GM12878 (cell line): Measurements from ENCODE around the gene ZWINT. TPM values are rescaled to one million over a fixed set of nuclear protein-coding genes. Genes with fewer than 3 reads are reported as not detected.

Experiments
- BCL11A ChIP-seq: IDR thresholded peaks from 2 replicates; pipeline ENCODE4 v1.6.1; 2011; ENCODE audit warnings: low read depth, low read length
- CBFB ChIP-seq: IDR thresholded peaks from 2 replicates; pipeline ENCODE4 v1.6.1; 2016; ENCODE audit warnings: antibody characterized with exemption, low read depth
- CREM ChIP-seq: IDR thresholded peaks from 2 replicates; pipeline ENCODE4 v1.6.1; 2014; ENCODE audit warnings: antibody characterized with exemption, low read depth
- CUX1 ChIP-seq: IDR thresholded peaks from 2 replicates; pipeline ENCODE4 v1.6.1; 2012; ENCODE audit warnings: improper control_type of control experiment, low read depth, low read length; ENCODE audit not compliant: insufficient replicate concordance
- DPF2 ChIP-seq: fragments of 450-650 bp; IDR thresholded peaks from 2 replicates; pipeline ENCODE4 v1.6.1; 2017; ENCODE audit warnings: mild to moderate bottlenecking
- EP300 ChIP-seq, 2 experiments: fragments of 150-350 bp in 1 of 2; IDR thresholded peaks; 2 replicates each; pipeline ENCODE4 v1.6.1; 2011 to 2012; ENCODE audit warnings: low read depth in 2 of 2, low read length in 2 of 2, borderline replicate concordance in 1 of 2, improper control_type of control experiment in 1 of 2, inconsistent platforms in 1 of 2; ENCODE audit not compliant: control insufficient read depth in 1 of 2
- ETV6 ChIP-seq, 2 experiments: fragments of 450-650 bp in 1 of 2; IDR thresholded peaks in 1 of 2; conservative IDR thresholded peaks in 1 of 2; 2 replicates each; pipeline ENCODE4 v1.6.1; 2014; ENCODE audit warnings: antibody characterized with exemption in 1 of 2, borderline replicate concordance in 1 of 2, low read depth in 1 of 2, mild to moderate bottlenecking in 1 of 2, moderate library complexity in 1 of 2
- GABPA ChIP-seq: IDR thresholded peaks from 2 replicates; pipeline ENCODE4 v1.6.1; 2014; ENCODE audit warnings: antibody characterized with exemption, low read depth, mild to moderate bottlenecking, inconsistent platforms
- GATAD2B ChIP-seq: fragments of 450-650 bp; conservative IDR thresholded peaks from 2 replicates; pipeline ENCODE4 v1.6.1; 2017; ENCODE audit warnings: low read depth, mild to moderate bottlenecking, moderate library complexity
- IKZF1 ChIP-seq: fragments of 450-650 bp; conservative IDR thresholded peaks from 2 replicates; pipeline ENCODE4 v1.6.1; 2017; ENCODE audit warnings: antibody characterized with exemption, mild to moderate bottlenecking
- IRF4 ChIP-seq: IDR thresholded peaks from 2 replicates; pipeline ENCODE4 v1.6.1; 2011; ENCODE audit warnings: low read depth, low read length
- MTA3 ChIP-seq: IDR thresholded peaks from 2 replicates; pipeline ENCODE4 v1.6.1; 2012; ENCODE audit warnings: low read length, inconsistent platforms, borderline replicate concordance
- PML ChIP-seq: IDR thresholded peaks from 2 replicates; pipeline ENCODE4 v1.6.1; 2012; ENCODE audit warnings: low read length, inconsistent platforms
- POU2F2 ChIP-seq: IDR thresholded peaks from 3 replicates; pipeline ENCODE4 v1.6.1; 2011; ENCODE audit warnings: low read depth, mild to moderate bottlenecking, low read length, borderline replicate concordance
- RAD51 ChIP-seq: fragments of 450-650 bp; IDR thresholded peaks from 2 replicates; pipeline ENCODE4 v1.6.1; 2016; ENCODE audit warnings: moderate library complexity, mild to moderate bottlenecking, inconsistent platforms
- RELA ChIP-seq: fragments of 450-650 bp; IDR thresholded peaks from 2 replicates; pipeline ENCODE4 v1.8.0; 2014; ENCODE audit warnings: borderline replicate concordance; ENCODE audit not compliant: partially characterized antibody
- RUNX3 ChIP-seq: IDR thresholded peaks from 2 replicates; pipeline ENCODE4 v1.6.1; 2012; ENCODE audit warnings: low read length, inconsistent platforms
- SREBF2 ChIP-seq: IDR thresholded peaks from 2 replicates; pipeline ENCODE4 v1.6.1; 2012; ENCODE audit warnings: mild to moderate bottlenecking, low read length
- SUZ12 ChIP-seq: fragments of 200-600 bp; sonication (generic); IDR thresholded peaks from one replicate; pipeline ENCODE4 v1.6.1; 2018; ENCODE audit warnings: antibody characterized with exemption, mild to moderate bottlenecking; ENCODE audit not compliant: unreplicated experiment
- TBL1XR1 ChIP-seq: IDR thresholded peaks from 2 replicates; pipeline ENCODE4 v1.6.1; 2012; ENCODE audit warnings: low read depth, low read length, improper control_type of control experiment
- ZBED1 ChIP-seq: IDR thresholded peaks from 2 replicates; pipeline ENCODE4 v1.6.1; 2016; ENCODE audit warnings: borderline replicate concordance
- ZSCAN29 ChIP-seq: fragments of 450-650 bp; IDR thresholded peaks from 2 replicates; pipeline ENCODE4 v1.6.1; 2017; ENCODE audit warnings: mild to moderate bottlenecking, moderate library complexity
- polyA plus RNA-seq, 11 experiments: library from polyadenylated mRNA; depleted of rRNA in 4 of 11; unstranded in 6 of 11; stranded (reverse) in 5 of 11; fragments of >200 nt; fragmentation: Nextera tagmentation in 4 of 11; fragmentation: Illumina TruSeq in 1 of 11; extraction: Ambion mirVana in 4 of 11; extraction: Trizol in 1 of 11; gene quantifications; 1 replicate in 1 of 11; 2 replicates in 10 of 11; pipeline versions ENCODE4 v1.2.1 to v1.2.3, GENCODE V29; 2011 to 2016; ENCODE audit warnings: inconsistent platforms in 2 of 11, missing spikeins in 2 of 11, low read depth in 1 of 11
- total RNA-seq, 4 experiments: library from RNA; depleted of rRNA in 3 of 4; stranded (reverse); fragments of >200 nt in 3 of 4; fragmentation: Illumina TruSeq in 1 of 4; extraction: Trizol in 1 of 4; gene quantifications; 2 replicates each; pipeline versions ENCODE4 v1.2.1 to v1.2.3, GENCODE V29; 2013 to 2021
- TF ChIP-seq, protein P1 (sequence below): fragments of 450-650 bp; IDR thresholded peaks from 2 replicates; pipeline ENCODE4 v1.6.1; 2016; ENCODE audit warnings: mild to moderate bottlenecking
- TF ChIP-seq, protein P2 (sequence below): fragments of 450-650 bp; IDR thresholded peaks from 2 replicates; pipeline ENCODE4 v1.6.1; 2017; ENCODE audit warnings: mild to moderate bottlenecking, low read depth, inconsistent platforms; ENCODE audit not compliant: poor library complexity, severe bottlenecking

ZWINT gene
- total and polyA plus RNA-seq, 10 of the 15 experiments (the other 5 are each of a cell fraction or from before 2014, with no cell fraction given): 98.7 to 324 (median 138) TPM

DNA sequence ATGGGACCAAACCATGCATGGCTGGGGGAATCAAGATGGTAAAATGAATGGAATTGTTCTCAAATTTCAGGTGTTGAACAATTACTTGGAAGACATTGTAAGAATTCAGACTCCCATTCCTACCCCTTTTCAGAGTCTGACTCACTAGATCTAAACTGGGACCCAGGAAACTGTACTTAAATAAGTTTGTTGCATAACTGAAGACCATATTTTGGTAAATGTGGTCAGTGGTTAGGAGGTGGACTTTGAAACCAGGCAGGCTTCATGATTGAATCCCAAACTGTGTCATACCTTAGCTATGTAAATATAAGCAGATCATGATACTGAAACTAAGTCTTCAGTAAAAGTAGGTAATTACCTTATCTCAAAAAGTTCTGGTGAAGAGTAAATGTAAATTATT, 41.7 kb downstream of the ZWINT start (continued):
- TF ChIP-seq RELA (no peak), CREM (peak; percentile 86), BCL11A (peak; percentile 74), MTA3 (peak; percentile 96), EP300 (IDR thresholded peaks at IDR 0.05; ENCODE audit: borderline replicate concordance in 1 of 2, control insufficient read depth in 1 of 2, low read depth in 2 of 2, low read length in 2 of 2) (peak; percentile 58 to 75; a peak in 3 of 4 replicates), DPF2 (peak; percentile 74), IRF4 (peak; percentile 74; the same call in 1 of the 2 replicates), PML (peak; percentile 61; the same call in 1 of the 2 replicates), RAD51 (no peak), ETV6 (conservative IDR thresholded peaks at IDR 0.05 in 1 of 2, IDR thresholded peaks at IDR 0.05 in 1 of 2; ENCODE audit: borderline replicate concordance in 1 of 2, low read depth in 1 of 2) (peak in 1 of 2 experiments; percentile 63; a peak in 1 of 4 replicates), RUNX3 (peak; percentile 100), GATAD2B (peak; percentile 44; the same call in 1 of the 2 replicates), GABPA (peak; percentile 65; the same call in 1 of the 2 replicates), ZSCAN29 (no peak), CUX1 (no peak), ZBED1 (peak; percentile 68; the same call in 1 of the 2 replicates), SREBF2 (no peak), CBFB (peak; percentile 95), TBL1XR1 (peak; percentile 61; the same call in 1 of the 2 replicates), POU2F2 (0 out of 3 replicates have a peak, but pooled peaks have one; percentile 33), IKZF1 (peak; percentile 87), SUZ12 (no peak)
- TF ChIP-seq, protein P1, sequence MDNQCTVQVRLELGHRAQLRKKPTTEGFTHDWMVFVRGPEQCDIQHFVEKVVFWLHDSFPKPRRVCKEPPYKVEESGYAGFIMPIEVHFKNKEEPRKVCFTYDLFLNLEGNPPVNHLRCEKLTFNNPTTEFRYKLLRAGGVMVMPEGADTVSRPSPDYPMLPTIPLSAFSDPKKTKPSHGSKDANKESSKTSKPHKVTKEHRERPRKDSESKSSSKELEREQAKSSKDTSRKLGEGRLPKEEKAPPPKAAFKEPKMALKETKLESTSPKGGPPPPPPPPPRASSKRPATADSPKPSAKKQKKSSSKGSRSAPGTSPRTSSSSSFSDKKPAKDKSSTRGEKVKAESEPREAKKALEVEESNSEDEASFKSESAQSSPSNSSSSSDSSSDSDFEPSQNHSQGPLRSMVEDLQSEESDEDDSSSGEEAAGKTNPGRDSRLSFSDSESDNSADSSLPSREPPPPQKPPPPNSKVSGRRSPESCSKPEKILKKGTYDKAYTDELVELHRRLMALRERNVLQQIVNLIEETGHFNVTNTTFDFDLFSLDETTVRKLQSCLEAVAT: peak; percentile 91
- TF ChIP-seq, protein P2, sequence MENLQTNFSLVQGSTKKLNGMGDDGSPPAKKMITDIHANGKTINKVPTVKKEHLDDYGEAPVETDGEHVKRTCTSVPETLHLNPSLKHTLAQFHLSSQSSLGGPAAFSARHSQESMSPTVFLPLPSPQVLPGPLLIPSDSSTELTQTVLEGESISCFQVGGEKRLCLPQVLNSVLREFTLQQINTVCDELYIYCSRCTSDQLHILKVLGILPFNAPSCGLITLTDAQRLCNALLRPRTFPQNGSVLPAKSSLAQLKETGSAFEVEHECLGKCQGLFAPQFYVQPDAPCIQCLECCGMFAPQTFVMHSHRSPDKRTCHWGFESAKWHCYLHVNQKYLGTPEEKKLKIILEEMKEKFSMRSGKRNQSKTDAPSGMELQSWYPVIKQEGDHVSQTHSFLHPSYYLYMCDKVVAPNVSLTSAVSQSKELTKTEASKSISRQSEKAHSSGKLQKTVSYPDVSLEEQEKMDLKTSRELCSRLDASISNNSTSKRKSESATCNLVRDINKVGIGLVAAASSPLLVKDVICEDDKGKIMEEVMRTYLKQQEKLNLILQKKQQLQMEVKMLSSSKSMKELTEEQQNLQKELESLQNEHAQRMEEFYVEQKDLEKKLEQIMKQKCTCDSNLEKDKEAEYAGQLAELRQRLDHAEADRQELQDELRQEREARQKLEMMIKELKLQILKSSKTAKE: peak; percentile 36
